NCI-H1436 treated with DMSO at 0.1 percent for 48 hours (cell line): Measurements from ENCODE around the gene LIN7C.
"Not testable (repeated sequence)": the region's sequence is repeated elsewhere in the genome, so short reads cannot be mapped to it uniquely, and the experiment has no call there.

Source experiments
- DNase-seq: peaks from one replicate; lab custom pipeline; 2025; lab: John Stamatoyannopoulos, UW

LIN7C gene

DNA sequence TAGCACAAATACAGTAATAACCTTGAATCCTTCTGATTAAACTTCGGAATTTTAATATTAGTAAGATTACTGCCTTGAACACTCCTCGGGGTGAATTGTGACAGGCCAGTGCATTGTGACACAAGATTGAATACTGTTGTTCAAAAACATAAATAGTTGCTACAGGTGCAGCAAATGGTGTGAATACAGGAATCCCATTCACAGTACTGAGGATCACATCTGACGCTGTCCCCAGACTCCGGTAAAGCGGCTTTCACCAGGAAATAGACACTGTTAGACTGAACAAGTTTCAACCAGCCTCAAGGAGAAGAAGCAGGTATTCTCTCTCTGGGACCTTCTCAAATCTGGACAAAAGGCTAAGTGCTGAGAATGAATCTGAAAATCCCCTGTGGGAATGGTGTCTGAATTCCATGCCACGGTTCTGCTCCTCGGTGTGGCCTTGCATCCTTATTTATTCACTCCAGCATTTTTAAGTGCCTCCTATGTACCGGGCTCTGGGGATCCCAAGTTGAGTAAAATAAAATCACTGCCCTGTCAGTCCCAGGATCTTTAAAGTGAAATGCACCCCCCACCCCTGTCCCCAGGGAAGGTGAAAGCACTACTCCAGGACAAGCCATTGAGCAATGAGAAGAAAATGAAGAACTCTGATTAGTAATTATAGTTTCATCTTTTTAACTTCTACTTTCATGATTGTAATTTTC, 37.4 kb downstream of the LIN7C start:
- no peak for DNase-seq

DNA sequence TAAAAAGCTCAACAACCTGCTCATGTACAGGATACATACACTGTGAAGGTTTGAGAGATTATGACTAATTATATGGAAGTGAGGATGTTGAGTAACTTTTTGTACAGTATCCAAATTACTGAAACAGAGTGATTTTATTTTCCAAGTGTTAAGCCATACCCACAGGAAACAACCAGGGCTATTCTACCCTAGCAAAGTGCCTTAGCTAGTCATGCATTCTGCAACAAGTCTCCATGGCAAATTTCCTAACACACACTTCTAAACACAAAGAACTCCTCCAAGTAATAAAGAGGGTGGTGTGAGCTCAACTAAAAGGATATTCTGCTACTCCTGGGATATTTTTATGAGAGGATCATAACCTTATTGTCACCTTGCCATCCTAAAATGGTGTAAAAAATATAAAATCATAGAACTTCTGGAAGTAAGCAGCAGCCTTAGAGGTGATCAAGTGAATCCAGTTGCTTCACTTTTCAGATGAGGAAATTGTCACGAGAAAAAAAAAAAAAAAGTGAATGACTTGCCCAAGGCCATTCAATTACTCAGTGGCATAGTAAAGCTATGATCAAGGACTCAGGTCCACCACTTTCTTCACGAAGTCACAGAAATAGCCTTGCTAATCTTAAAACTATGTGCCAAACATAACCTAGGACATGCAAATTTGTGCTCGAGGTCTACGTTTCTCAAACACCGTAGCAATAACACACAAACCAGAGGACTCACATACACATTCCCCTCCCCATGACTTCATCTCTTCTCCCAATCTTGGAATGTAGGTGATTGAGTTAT, 38.2 kb downstream of the LIN7C start:
- no peak for DNase-seq

DNA sequence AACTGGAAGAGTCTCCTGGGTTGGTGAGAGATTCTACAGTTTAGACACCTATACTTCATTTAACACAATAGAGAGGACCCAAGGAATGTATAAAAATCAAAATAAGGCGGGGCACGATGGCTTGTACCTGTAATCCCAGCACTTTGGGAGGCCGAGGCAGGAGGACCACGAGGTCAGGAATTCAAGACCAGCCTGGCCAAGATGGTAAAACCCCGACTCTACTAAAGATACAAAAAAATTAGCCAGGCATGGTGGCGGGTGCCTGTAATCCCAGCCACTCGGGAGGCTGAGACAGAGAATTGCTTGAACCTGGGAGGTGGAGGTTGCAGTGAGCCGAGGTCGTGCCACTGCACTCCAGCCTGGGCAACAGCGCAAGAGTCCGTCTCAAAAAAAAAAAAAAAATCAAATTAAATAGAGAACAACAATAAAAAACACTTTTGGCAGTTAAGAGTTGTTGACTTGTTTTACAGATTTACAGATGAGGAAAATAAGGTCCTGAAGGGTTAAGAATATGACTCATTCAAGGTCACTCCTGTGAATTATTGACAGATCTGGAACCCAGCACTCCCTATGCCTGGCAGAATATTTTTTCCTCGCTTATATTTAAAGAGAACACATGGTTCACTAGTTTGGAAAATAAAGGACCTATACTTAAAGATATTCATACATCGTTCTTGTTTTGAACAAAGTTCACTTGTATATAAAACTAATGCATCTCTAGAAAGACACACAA, 39.2 kb downstream of the LIN7C start:
- no peak for DNase-seq

GRCh38 chr11:27466363-27466762, 40.2 kb downstream of the LIN7C start:
- no peak for DNase-seq

- DNase-seq: no peak
These were observed 40.9 kb downstream of the LIN7C start for GRCh38 chr11:27465629-27466028.

DNA sequence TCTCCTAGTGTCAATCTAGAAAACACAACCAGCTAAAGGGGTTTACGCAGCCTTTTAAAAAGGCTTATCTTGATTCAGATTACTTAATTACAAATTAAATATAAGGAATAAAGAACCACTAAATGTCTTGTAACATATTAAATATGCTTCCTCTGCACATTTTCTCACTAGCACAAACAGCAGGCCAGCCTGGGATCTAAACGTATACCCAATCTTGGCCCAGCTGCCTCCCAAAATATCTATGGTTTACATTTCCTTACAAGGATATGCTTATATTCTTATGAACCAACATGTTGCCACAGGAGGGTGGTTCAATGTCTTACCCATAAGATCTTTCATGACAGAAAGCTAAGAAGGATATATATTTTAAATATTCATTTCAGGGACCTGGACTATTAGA, 41.7 kb downstream of the LIN7C start:
- DNase-seq: no peak

GRCh38 chr11:27464289-27464696, 42.3 kb downstream of the LIN7C start:
- DNase-seq: no peak

- no peak for DNase-seq
These were observed 44.0 kb downstream of the LIN7C start for GRCh38 chr11:27462543-27462942.

GRCh38 chr11:27460158-27460978, 46.2 kb downstream of the LIN7C start:
- no peak for DNase-seq

- no peak for DNase-seq
These were observed 47.4 kb downstream of the LIN7C start for GRCh38 chr11:27459191-27459590.

DNA sequence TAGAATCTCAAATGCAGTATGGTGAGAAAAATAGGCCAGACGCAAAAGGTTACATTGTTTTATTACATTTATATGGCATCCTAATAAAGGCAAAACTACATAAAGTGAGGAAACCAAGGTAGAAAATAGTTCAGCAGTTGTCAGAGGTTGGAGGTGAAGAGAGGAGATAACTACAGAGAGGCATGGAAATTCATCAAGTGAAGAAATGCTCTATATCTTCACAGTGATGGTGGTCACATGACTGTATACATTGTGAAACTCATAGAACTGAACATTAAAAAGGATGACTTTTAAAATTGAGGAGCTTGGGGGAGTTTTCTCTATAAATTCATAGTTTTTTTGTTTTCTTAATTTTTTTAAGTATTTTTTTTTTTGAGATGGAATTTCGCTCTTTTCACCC, 48.4 kb downstream of the LIN7C start:
- no peak for DNase-seq

DNA sequence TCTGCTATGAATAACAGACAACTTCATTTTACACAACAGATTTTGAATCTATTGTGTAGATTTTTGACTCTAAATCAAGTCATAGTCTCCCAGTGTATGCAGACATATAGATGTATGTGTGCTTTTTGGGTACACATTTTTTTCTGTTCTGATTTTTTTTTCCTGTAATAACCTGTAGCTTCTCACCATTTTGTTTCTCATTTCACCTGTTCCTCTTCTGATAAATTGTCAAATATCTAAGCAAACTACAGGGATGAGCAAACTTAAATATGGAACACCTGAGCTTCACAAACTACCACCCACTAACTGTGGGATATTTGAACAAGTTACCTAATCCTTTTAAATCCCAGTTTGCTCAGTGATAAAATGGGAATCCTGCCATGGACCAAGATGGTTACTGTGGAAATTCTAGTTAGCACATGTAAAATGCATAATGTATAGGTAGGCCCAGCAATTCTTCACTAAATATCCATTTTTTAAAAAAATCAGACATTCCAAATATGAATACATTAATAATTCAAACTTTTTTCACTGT, 49.7 kb downstream of the LIN7C start:
- DNase-seq: no peak

GRCh38 chr11:27456140-27456794, 50.3 kb downstream of the LIN7C start:
- DNase-seq: no peak

- DNase-seq: no peak
These were observed 50.9 kb downstream of the LIN7C start for GRCh38 chr11:27455667-27456066.

DNA sequence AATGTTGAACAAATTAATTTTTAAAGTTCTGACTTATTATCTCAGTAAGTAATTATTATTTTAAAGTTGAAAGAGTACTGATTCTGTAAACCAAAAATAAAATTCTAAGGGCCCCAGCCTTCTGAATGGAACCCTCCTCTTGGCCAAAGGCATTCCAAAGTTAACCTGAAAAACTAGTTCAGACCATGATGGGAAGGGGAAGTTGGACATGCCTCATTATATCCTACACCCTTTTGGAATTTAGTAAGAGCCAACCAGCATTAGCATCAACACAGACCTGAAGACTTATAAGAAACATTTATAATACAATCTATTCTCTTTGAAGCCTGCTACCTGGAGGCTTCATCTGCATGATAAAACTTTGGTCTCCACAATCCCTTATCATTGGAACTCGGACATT, 52.9 kb downstream of the LIN7C start:
- DNase-seq: no peak

DNA sequence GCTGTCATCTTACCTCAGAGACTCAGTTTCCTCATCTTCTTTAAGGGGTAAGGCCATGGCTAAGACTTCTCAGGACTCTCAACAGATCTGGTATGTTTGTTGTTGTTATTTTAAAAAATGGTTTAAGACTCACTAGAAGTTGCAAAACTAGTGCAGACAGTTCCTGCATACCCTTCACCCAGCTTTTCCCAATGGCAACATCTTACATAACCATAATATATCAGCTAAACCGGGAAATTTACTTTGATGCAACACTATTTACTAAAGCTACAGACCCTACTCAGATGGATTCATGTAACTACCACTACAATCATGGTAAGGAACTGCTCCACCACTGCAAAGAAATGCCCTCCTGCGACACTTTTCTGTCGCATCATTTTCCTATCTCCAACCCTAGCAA, 54.4 kb downstream of the LIN7C start:
- no peak for DNase-seq

GRCh38 chr11:27451244-27451965, 55.2 kb downstream of the LIN7C start:
- no peak for DNase-seq

DNA sequence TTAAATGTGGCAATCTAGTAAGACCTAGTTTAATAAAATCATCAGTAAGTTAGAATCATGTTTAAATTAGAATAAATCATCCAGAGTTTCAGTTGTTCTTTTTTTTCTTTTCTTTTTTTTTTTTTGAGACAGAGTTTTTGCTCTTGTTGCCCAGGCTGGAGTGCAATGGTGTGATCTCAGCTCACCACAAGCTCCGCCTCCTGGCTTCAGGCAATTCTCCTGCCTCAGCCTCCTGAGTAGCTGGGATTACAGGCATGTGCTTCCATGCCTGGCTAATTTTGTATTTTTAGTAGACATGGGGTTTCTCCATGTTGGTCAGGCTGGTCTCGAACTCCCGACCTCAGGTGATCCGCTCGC, 58.4 kb downstream of the LIN7C start:
- not testable (repeated sequence) for DNase-seq

DNA sequence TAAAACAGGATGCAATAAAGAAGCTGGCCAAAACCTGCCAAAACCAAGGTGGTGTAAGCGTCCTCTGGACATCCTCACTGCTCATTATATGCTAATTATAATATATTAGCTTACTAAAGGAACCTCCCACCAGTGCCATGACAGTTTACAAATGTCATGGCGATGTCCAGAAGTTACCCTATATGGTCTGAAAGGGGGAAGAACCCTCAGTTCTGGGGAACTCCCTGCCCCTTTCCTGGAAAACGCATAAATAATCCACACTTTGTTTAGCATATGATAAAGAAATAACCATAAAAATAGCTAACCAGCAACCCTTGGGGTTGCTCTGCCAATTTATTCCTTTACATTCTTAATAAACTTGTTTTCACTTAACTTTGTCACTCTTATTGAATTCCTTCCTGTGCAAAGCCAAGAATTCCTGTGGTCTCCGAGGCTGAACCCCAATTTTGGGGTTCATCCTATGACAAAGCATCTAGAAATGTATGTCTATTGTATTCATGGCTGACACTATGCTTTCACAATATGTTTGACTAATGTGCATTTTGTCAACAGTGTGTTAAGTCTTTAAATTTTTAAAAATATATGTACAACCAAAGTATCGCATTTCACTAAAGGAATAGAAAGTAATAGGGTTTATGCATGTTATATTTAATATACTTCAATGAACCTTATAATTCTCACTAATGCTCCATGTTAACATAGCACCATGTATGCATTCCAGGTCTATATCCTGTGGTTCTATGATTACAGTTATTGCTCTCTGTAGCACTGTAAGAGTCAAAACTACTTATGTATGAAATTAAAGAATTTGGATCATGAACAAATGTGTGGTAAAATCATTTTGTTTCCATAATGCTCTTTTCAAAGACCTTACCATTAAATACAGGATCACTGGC, 59.0 kb downstream of the LIN7C start:
- no peak for DNase-seq

DNA sequence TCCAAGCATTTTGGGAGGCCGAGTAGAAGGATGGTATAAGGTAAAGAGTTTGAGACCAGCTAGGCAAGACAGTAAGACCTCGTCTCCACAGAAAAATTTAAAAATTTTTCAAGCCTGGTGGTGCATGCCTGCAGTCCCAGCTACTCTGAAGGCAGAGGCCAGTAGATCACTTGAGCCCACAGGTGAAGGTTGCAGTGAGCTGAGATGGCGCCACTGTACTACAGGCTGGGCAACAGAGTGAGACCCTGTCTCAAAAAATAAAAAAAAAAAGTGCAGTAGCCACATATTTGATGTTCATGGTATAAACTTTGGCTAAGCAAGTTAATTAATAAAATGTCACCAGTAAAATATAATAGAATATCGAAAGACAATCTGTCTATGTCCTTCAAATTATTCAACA, 60.9 kb downstream of the LIN7C start:
- no peak for DNase-seq
